NT2/D1 (cell line): ENCODE measurements around the gene RIPK4.

Source experiments
- SUZ12 ChIP-seq: IDR thresholded peaks from 2 replicates; pipeline ENCODE4 v1.6.1; 2011; ENCODE audit not compliant: insufficient read length, insufficient read depth; ENCODE audit errors: extremely low read depth
- YY1 ChIP-seq: IDR thresholded peaks from 2 replicates; pipeline ENCODE4 v1.6.1; 2011; ENCODE audit not compliant: insufficient read length, insufficient read depth
- ZNF274 ChIP-seq: IDR thresholded peaks from 2 replicates; pipeline ENCODE4 v1.6.1; 2011; ENCODE audit warnings: mild to moderate bottlenecking, low read depth, low read length

GRCh38 chr21:41710823-41711160 is 56.1 kb downstream of the RIPK4 start:
- TF ChIP-seq SUZ12 = no peak
- no peak for TF ChIP-seq ZNF274
- TF ChIP-seq YY1 = no peak
